Ramos (cell line): ENCODE measurements around the gene STUM.
"Not testable (repeated sequence)": the region's sequence is repeated elsewhere in the genome, so short reads cannot be mapped to it uniquely, and the experiment has no call there.

Source experiments
- in situ Hi-C: fragments of 300-500 bp; cut with MboI; formaldehyde crosslinking; loops from one replicate; pipeline ENCODE4 v1.14.3; 2022; ENCODE audit warnings: low sequenced_read_pairs; ENCODE audit not compliant: unreplicated experiment

STUM gene

GRCh38 chr1:226601456-226601855, 52.9 kb downstream of the STUM start:
- in situ Hi-C loops = no loop called here

- in situ Hi-C loops = no loop called here
Measured at GRCh38 chr1:226602186-226603021, 53.8 kb downstream of the STUM start.

GRCh38 chr1:226603022-226603857, 54.7 kb downstream of the STUM start:
- in situ Hi-C loops = no loop called here

GRCh38 chr1:226603858-226604559, 55.4 kb downstream of the STUM start:
- in situ Hi-C loops = no loop called here

- in situ Hi-C loops = loop anchor here (5.0 kb wide), 1 partner anchor 182 kb away; no protein-coding TSS in a partner anchor
Measured at GRCh38 chr1:226604560-226605317, 56.2 kb downstream of the STUM start.

- in situ Hi-C loops = loop anchor here (5.0 kb wide), 1 partner anchor 183 kb away; no protein-coding TSS in a partner anchor
Measured at GRCh38 chr1:226605318-226605950, 56.9 kb downstream of the STUM start.

- in situ Hi-C loops = loop anchor here (5.0 kb wide), 1 partner anchor 184 kb away; no protein-coding TSS in a partner anchor
Measured at GRCh38 chr1:226606311-226607267, 58.0 kb downstream of the STUM start.

GRCh38 chr1:226607268-226607660, 58.7 kb downstream of the STUM start:
- in situ Hi-C loops = loop anchor here (5.0 kb wide), 1 partner anchor 185 kb away; no protein-coding TSS in a partner anchor

GRCh38 chr1:226607821-226608220, 59.3 kb downstream of the STUM start:
- in situ Hi-C loops = loop anchor here (5.0 kb wide), 1 partner anchor 186 kb away; no protein-coding TSS in a partner anchor

GRCh38 chr1:226608699-226609505, 60.3 kb downstream of the STUM start:
- in situ Hi-C loops = loop anchor here (5.0 kb wide), 1 partner anchor 187 kb away; no protein-coding TSS in a partner anchor

GRCh38 chr1:226609836-226610455, 61.4 kb downstream of the STUM start:
- in situ Hi-C loops = loop anchor here (5.0 kb wide), 1 partner anchor 188 kb away; no protein-coding TSS in a partner anchor

- in situ Hi-C loops = no loop called here
Measured at GRCh38 chr1:226610671-226611070, 62.1 kb downstream of the STUM start.

- in situ Hi-C loops = no loop called here
Measured at GRCh38 chr1:226611301-226611700, 62.7 kb downstream of the STUM start.

- in situ Hi-C loops = not testable (repeated sequence)
Measured at GRCh38 chr1:226611980-226612379, 63.4 kb downstream of the STUM start.

- in situ Hi-C loops = no loop called here
Measured at GRCh38 chr1:226615876-226616275, 67.3 kb downstream of the STUM start.

- in situ Hi-C loops = no loop called here
Measured at GRCh38 chr1:226616636-226617035, 68.1 kb downstream of the STUM start.

- in situ Hi-C loops = no loop called here
Measured at GRCh38 chr1:226617109-226617508, 68.5 kb downstream of the STUM start.
